ENCODE data around the gene KAT5.
"Not testable (repeated sequence)": the region's sequence is repeated elsewhere in the genome, so short reads cannot be mapped to it uniquely, and the experiment has no call there.

Gene KAT5

DNA sequence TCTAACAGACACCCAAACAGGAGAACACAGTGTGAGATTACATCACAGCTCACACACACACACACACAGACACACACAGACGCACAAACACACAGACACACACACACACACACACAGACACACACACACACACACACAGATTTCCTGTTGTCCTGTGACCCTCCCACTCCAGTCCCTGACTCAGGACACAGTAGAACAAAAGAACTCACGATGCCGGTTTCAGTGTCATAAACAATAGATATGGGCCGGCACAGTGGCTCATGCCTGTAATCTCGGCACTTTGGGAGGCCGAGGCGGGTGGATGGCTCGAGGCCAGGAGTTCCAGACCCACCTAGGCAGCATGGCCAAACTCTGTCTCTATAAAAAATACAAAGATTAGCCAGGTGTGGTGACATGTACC, 13.8 kb upstream of the KAT5 start:
- DNase-seq (ENCODE audit: extremely low read depth, low read depth), result no peak
- TF ChIP-seq, protein P1, sequence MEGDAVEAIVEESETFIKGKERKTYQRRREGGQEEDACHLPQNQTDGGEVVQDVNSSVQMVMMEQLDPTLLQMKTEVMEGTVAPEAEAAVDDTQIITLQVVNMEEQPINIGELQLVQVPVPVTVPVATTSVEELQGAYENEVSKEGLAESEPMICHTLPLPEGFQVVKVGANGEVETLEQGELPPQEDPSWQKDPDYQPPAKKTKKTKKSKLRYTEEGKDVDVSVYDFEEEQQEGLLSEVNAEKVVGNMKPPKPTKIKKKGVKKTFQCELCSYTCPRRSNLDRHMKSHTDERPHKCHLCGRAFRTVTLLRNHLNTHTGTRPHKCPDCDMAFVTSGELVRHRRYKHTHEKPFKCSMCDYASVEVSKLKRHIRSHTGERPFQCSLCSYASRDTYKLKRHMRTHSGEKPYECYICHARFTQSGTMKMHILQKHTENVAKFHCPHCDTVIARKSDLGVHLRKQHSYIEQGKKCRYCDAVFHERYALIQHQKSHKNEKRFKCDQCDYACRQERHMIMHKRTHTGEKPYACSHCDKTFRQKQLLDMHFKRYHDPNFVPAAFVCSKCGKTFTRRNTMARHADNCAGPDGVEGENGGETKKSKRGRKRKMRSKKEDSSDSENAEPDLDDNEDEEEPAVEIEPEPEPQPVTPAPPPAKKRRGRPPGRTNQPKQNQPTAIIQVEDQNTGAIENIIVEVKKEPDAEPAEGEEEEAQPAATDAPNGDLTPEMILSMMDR (IDR thresholded peaks at IDR 0.05; ENCODE audit: low read depth, low read length, missing control alignments), result no peak
- H3K4me3 ChIP-seq (replicated peaks; ENCODE audit: low read depth, low read length), result no peak overlapping the region

DNA sequence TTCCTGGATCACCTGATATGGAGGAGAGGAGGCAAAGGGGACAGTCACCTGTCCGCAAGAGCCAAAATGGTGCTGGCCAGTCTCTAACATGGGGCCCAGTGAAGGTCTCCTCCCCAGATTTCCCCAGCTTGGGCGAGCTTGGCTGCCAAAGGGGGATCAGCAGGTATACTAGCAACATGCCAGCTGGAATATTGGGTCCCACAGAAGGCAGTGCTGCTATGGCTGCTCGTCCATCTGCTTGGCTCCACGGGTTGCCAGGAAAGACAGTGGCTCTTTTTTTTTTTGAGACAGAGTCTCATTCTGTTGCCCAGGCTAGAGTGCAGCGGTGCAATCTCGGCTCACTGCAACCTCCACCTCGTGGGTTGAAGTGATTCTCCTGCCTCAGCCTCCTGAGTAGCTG, 12.7 kb upstream of the KAT5 start:
- TF ChIP-seq, protein P1 (IDR thresholded peaks at IDR 0.05; ENCODE audit: low read depth, low read length, missing control alignments), result no peak
- DNase-seq (ENCODE audit: extremely low read depth, low read depth), result no peak
- no peak overlapping the region for H3K4me3 ChIP-seq (replicated peaks; ENCODE audit: low read depth, low read length)

DNA sequence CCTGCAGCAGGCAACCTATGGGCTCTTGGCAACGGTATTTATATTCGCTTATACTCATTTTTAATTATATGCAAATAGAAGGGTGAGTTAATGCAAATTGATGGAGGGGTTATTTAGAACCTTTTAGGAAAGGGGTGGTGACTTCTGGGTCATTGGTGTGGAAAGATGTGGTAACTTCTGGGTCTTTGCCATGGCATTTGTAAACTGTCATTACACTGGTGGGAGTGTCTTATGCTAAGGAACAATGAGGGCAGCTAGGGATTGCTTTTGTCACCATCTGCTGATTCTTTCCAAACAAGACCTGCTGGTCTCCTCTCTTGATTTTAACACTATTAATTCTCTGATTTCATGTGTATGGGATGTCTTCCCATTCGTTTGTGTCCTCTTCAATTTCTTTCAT, 11.7 kb upstream of the KAT5 start:
- TF ChIP-seq, protein P1 (IDR thresholded peaks at IDR 0.05; ENCODE audit: low read depth, low read length, missing control alignments), result no peak
- no peak for DNase-seq (ENCODE audit: extremely low read depth, low read depth)
- no peak overlapping the region for H3K4me3 ChIP-seq (replicated peaks; ENCODE audit: low read depth, low read length)

DNA sequence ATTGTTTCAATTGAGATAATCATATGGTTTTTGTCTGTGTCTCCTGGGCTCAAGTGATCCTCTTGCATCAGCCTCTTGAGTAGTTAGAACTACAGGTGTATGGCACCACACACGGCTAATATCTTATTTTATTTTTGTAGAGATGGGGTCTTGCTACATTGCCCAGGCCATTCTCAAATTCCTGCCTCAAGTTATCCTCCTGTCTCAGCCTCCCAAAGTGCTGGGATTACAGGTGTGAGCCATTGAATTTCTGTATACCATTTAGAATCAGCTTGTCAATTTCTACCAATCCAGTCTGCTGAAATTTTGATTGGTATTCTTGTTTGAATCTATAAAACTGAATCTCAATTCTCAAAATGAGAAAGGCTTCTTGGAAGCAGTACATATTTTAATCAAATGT, 10.4 kb upstream of the KAT5 start:
- TF ChIP-seq, protein P1 (IDR thresholded peaks at IDR 0.05; ENCODE audit: low read depth, low read length, missing control alignments), result no peak
- no peak overlapping the region for H3K4me3 ChIP-seq (replicated peaks; ENCODE audit: low read depth, low read length)
- DNase-seq (ENCODE audit: extremely low read depth, low read depth), result no peak

DNA sequence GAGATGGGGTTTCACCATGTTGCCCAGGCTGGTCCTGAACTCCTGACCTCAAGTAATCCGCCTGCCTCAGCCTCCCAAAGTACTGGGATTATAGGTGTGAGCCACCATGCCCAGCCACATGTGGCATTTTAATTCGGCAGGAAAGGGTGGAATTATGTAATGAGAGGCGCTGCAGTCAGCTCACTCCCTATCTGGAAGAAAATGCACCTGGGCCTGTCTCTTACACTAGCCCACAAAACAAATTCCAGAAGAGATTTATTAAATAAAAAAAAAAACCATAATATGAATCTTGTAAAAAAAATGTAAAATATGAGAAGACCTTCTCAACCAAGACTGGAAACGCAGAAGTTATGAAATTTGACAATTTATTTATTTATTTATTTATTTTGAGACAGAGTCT, 8.2 kb upstream of the KAT5 start:
- no peak for DNase-seq (ENCODE audit: extremely low read depth, low read depth)
- TF ChIP-seq, protein P1 (IDR thresholded peaks at IDR 0.05; ENCODE audit: low read depth, low read length, missing control alignments), result no peak

DNA sequence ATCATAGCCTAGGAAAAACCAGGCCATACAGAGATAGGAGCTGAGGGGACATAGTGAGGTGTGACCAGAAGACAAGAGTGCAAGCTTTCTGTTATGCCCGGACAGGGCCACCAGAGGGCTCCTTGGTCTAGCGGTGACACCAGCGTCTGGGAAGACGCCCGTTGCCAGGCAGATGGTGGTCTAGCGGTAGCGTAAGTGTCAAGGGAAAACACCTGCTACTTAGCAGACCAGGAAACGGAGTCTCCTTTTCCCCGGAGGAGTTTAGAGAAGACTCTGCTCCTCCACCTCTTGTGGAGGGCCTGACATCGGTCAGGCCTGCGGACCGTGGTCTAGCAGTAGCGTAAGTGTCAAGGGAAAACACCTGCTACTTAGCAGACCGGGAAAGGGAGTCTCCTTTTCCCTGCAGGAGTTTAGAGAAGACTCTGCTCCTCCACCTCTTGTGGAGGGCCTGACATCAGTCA, 5.7 kb upstream of the KAT5 start:
- not testable (repeated sequence) for DNase-seq (ENCODE audit: extremely low read depth, low read depth); H3K4me3 ChIP-seq (replicated peaks; ENCODE audit: low read depth, low read length)
- TF ChIP-seq, protein P1 (IDR thresholded peaks at IDR 0.05; ENCODE audit: low read depth, low read length, missing control alignments), result peak; percentile 56

More for the DNA sequence above, 8.2 kb upstream of the KAT5 start:
- no peak overlapping the region for H3K4me3 ChIP-seq (replicated peaks; ENCODE audit: low read depth, low read length)

DNA sequence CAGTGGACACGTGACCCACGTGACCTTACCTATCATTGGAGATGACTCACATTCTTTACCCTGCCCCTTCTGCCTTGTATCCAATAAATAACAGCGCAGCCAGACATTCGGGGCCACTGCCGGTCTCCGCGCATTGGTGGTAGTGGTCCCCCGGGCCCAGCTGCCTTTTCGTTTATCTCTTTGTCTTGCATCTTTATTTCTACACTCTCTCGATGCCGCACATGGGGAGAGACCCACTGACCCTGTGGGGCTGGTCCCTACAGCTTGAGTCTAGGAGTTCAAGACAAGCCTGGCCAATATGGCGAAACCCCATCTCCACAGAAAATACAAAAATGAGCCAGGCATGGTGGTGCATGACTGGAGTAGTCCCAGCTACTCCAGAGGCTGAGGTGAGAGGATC, 5.0 kb upstream of the KAT5 start:
- H3K4me3 ChIP-seq (replicated peaks; ENCODE audit: low read depth, low read length); DNase-seq (ENCODE audit: extremely low read depth, low read depth): not testable (repeated sequence)

All from HFF-Myc (cell line).